Esophagus squamous epithelium (tissue), 4 donors: ENCODE data around the gene RRP1.

ENCODE experiments used
- CTCF ChIP-seq, 6 experiments: fragments of 450-650 bp in 4 of 6; fragments of 200-600 bp in 2 of 6; sonication (generic) in 2 of 6; IDR thresholded peaks; one replicate each; pipeline ENCODE4 v1.5.1; 2016 to 2019; ENCODE audit warnings: antibody characterized with exemption in 6 of 6, mild to moderate bottlenecking in 4 of 6, moderate library complexity in 4 of 6
- POLR2A ChIP-seq, 4 donors: fragments of 450-650 bp; IDR thresholded peaks; one replicate each; pipeline ENCODE4 v1.6.1; 2017; ENCODE audit warnings: antibody characterized with exemption in 4 of 4, mild to moderate bottlenecking in 4 of 4, moderate library complexity in 3 of 4

- TF ChIP-seq CTCF (IDR thresholded peaks at IDR 0.05) (no peak), POLR2A (IDR thresholded peaks at IDR 0.05) (no peak)
These were observed 27.3 kb downstream of the RRP1 start for GRCh38 chr21:43816611-43817071.
